HepG2 (cell line): Measurements from ENCODE around the gene EGFR. TPM values are rescaled to one million over a fixed set of nuclear protein-coding genes. Genes with fewer than 3 reads are reported as not detected.
A peak's percentile ranks its signal among the peaks of the same experiment; 100 is the strongest.

Source experiments
- HBP1 ChIP-seq: IDR thresholded peaks from 2 replicates; pipeline ENCODE4 v1.6.1; 2016; ENCODE audit warnings: low read depth, control low read depth
- KLF12 ChIP-seq: sonication (generic); formaldehyde crosslinking; IDR thresholded peaks from 2 replicates; pipeline ENCODE4 v1.4.0; 2020; ENCODE audit warnings: missing genetic modification reagents, borderline replicate concordance
- LCORL ChIP-seq, 2 experiments: fragments of 450-650 bp in 1 of 2; sonication (generic) in 1 of 2; formaldehyde crosslinking in 1 of 2; IDR thresholded peaks; 2 replicates each; pipeline versions ENCODE4 v1.5.0 to v1.6.1; 2017 to 2020; ENCODE audit warnings: antibody characterized with exemption in 1 of 2, missing genetic modification reagents in 1 of 2
- MLX ChIP-seq: IDR thresholded peaks from 2 replicates; pipeline ENCODE4 v1.6.1; 2016
- MXD3 ChIP-seq: IDR thresholded peaks from 2 replicates; pipeline ENCODE4 v1.6.1; 2016; ENCODE audit warnings: mild to moderate bottlenecking, missing biosample characterization, missing genetic modification reagents
- NCOA2 ChIP-seq: sonication (generic); formaldehyde crosslinking; IDR thresholded peaks from 2 replicates; pipeline ENCODE4 v1.8.0; 2022; ENCODE audit warnings: inconsistent platforms
- POLR2AphosphoS5 ChIP-seq: IDR thresholded peaks from 2 replicates; pipeline ENCODE4 v1.6.1; 2012; ENCODE audit warnings: low read depth, low read length
- SOX5 ChIP-seq: IDR thresholded peaks from 2 replicates; pipeline ENCODE4 v1.6.1; 2016; ENCODE audit warnings: borderline replicate concordance
- TRIM24 ChIP-seq: sonication (generic); formaldehyde crosslinking; IDR thresholded peaks from 2 replicates; pipeline ENCODE4 v1.8.0; 2022; ENCODE audit warnings: mild to moderate bottlenecking, missing genetic modification reagents
- ZNF224 ChIP-seq: sonication (generic); formaldehyde crosslinking; IDR thresholded peaks from 2 replicates; pipeline ENCODE4 v1.5.0; 2020; ENCODE audit warnings: mild to moderate bottlenecking, missing genetic modification reagents
- ZNF329 ChIP-seq: sonication (generic); formaldehyde crosslinking; IDR thresholded peaks from 2 replicates; pipeline ENCODE4 v1.9.0; 2021; ENCODE audit warnings: low read depth, mild to moderate bottlenecking, missing genetic modification reagents
- polyA plus RNA-seq, 8 experiments: library from polyadenylated mRNA; depleted of rRNA in 3 of 8; stranded (reverse) in 7 of 8; unstranded in 1 of 8; fragments of >200 nt; fragmentation: Illumina TruSeq in 4 of 8; extraction: Trizol in 4 of 8; gene quantifications; 2 replicates each; pipeline versions ENCODE4 v1.2.1 to v1.2.3, GENCODE V29; 2011 to 2016; ENCODE audit warnings: low read depth in 4 of 8, missing spikeins in 1 of 8, mixed read lengths in 1 of 8; ENCODE audit not compliant: insufficient read depth in 1 of 8
- total RNA-seq, 5 experiments: library from RNA; depleted of rRNA; stranded (reverse); fragments of >200 nt; fragmentation: Illumina TruSeq; extraction: Trizol; gene quantifications; 2 replicates each; pipeline ENCODE4 v1.2.3, GENCODE V29; 2016; ENCODE audit warnings: low read depth in 1 of 5
- TF ChIP-seq, protein P1 (sequence below): sonication (generic); formaldehyde crosslinking; IDR thresholded peaks from 2 replicates; pipeline ENCODE4 v1.5.0; 2020; ENCODE audit warnings: missing genetic modification reagents
- TF ChIP-seq, protein P2 (sequence below): sonication (generic); formaldehyde crosslinking; IDR thresholded peaks from 2 replicates; pipeline ENCODE4 v1.4.0; 2020; ENCODE audit warnings: mild to moderate bottlenecking, missing genetic modification reagents, borderline replicate concordance
- TF ChIP-seq, protein P3 (sequence below): sonication (generic); formaldehyde crosslinking; IDR thresholded peaks from 2 replicates; pipeline ENCODE4 v1.4.0; 2020; ENCODE audit warnings: mild to moderate bottlenecking, missing genetic modification reagents

EGFR gene
- total and polyA plus RNA-seq, 2 of the 13 experiments (the other 11 are each of a cell fraction or from before 2014, with no cell fraction given): 7.0 to 10.0 TPM

DNA sequence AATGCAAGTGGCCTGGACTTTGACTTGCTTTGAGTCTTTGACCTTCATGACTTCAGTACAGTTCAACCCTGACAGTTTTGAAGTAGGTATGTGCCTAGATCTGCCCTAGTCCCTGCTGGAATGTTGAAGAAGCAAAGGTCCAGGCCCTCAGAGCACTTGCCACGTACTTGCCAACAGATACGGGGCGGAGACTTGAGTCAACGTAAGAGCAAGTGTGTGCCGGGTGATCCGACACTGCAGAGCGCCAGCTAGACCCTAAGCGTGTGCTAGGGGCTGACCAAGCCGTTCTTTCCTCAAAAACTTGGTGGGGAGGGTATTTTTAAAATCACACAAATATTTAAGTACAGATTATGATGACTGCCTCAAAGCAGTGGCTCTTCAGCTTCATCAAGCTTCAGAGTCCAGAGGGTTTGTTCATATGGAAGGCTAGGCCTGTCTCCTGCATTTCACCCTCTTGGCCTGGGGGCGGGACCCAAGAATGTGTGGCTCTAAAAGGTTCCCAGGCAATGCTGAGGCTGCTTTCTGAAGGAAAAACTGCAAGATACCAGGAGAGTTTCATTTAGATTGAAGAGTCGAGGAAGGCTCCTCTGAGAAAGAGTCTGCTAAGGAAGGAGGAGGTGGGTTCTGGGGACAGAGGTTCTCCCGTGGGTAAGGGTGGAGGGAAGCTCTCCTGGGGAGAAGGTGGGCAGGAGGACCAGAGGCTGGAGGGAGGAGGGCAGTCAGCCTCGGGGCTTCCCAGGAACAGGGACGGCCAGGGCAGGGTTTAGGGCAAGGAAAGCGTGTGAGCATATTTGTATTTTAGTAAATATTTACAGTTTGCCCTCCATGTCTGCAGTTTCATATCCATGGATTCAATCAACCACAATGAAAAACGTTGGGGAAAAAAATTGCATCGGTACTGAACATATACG, 160.3 kb downstream of the EGFR start (continued):
- no peak for TF ChIP-seq ZNF224 (CRISPR knock-in tag)
- no peak for TF ChIP-seq TRIM24
- TF ChIP-seq LCORL (IDR thresholded peaks at IDR 0.05): no peak
- peak; percentile 70; the same call in 1 of the 2 replicates for TF ChIP-seq LCORL (CRISPR knock-in tag; IDR thresholded peaks at IDR 0.05)
- TF ChIP-seq KLF12: no peak
- peak; percentile 58; the same call in 1 of the 2 replicates for TF ChIP-seq HBP1
- TF ChIP-seq SOX5 (CRISPR knock-in tag): peak; percentile 79
- TF ChIP-seq MXD3: no peak; the same call in 1 of the 2 replicates
- TF ChIP-seq, protein P1, sequence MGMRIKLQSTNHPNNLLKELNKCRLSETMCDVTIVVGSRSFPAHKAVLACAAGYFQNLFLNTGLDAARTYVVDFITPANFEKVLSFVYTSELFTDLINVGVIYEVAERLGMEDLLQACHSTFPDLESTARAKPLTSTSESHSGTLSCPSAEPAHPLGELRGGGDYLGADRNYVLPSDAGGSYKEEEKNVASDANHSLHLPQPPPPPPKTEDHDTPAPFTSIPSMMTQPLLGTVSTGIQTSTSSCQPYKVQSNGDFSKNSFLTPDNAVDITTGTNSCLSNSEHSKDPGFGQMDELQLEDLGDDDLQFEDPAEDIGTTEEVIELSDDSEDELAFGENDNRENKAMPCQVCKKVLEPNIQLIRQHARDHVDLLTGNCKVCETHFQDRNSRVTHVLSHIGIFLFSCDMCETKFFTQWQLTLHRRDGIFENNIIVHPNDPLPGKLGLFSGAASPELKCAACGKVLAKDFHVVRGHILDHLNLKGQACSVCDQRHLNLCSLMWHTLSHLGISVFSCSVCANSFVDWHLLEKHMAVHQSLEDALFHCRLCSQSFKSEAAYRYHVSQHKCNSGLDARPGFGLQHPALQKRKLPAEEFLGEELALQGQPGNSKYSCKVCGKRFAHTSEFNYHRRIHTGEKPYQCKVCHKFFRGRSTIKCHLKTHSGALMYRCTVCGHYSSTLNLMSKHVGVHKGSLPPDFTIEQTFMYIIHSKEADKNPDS: 0 out of 2 replicates have a peak, but pooled peaks have one; percentile 34
- no peak for TF ChIP-seq ZNF329 (CRISPR knock-in tag)
- TF ChIP-seq, protein P2, sequence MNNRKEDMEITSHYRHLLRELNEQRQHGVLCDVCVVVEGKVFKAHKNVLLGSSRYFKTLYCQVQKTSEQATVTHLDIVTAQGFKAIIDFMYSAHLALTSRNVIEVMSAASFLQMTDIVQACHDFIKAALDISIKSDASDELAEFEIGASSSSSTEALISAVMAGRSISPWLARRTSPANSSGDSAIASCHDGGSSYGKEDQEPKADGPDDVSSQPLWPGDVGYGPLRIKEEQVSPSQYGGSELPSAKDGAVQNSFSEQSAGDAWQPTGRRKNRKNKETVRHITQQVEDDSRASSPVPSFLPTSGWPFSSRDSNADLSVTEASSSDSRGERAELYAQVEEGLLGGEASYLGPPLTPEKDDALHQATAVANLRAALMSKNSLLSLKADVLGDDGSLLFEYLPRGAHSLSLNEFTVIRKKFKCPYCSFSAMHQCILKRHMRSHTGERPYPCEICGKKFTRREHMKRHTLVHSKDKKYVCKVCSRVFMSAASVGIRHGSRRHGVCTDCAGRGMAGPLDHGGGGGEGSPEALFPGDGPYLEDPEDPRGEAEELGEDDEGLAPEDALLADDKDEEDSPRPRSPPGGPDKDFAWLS (CRISPR knock-in tag): no peak
- peak; percentile 83 for TF ChIP-seq NCOA2
- TF ChIP-seq MLX (CRISPR knock-in tag): peak; percentile 63; the same call in 1 of the 2 replicates
- TF ChIP-seq, protein P3, sequence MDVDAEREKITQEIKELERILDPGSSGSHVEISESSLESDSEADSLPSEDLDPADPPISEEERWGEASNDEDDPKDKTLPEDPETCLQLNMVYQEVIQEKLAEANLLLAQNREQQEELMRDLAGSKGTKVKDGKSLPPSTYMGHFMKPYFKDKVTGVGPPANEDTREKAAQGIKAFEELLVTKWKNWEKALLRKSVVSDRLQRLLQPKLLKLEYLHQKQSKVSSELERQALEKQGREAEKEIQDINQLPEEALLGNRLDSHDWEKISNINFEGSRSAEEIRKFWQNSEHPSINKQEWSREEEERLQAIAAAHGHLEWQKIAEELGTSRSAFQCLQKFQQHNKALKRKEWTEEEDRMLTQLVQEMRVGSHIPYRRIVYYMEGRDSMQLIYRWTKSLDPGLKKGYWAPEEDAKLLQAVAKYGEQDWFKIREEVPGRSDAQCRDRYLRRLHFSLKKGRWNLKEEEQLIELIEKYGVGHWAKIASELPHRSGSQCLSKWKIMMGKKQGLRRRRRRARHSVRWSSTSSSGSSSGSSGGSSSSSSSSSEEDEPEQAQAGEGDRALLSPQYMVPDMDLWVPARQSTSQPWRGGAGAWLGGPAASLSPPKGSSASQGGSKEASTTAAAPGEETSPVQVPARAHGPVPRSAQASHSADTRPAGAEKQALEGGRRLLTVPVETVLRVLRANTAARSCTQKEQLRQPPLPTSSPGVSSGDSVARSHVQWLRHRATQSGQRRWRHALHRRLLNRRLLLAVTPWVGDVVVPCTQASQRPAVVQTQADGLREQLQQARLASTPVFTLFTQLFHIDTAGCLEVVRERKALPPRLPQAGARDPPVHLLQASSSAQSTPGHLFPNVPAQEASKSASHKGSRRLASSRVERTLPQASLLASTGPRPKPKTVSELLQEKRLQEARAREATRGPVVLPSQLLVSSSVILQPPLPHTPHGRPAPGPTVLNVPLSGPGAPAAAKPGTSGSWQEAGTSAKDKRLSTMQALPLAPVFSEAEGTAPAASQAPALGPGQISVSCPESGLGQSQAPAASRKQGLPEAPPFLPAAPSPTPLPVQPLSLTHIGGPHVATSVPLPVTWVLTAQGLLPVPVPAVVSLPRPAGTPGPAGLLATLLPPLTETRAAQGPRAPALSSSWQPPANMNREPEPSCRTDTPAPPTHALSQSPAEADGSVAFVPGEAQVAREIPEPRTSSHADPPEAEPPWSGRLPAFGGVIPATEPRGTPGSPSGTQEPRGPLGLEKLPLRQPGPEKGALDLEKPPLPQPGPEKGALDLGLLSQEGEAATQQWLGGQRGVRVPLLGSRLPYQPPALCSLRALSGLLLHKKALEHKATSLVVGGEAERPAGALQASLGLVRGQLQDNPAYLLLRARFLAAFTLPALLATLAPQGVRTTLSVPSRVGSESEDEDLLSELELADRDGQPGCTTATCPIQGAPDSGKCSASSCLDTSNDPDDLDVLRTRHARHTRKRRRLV (CRISPR knock-in tag): no peak
- peak; percentile 99 for TF ChIP-seq POLR2AphosphoS5
